WTC11 (cell line): Measurements from ENCODE around the gene RIBC1. TPM values are rescaled to one million over a fixed set of nuclear protein-coding genes. Genes with fewer than 3 reads are reported as not detected.

Source experiments
- ATAC-seq: fragments of 200-7000 bp; cut with Tn5 transposase; 2 replicates; pipeline ENCODE4 v1.10.0; 2021; ENCODE audit warnings: mild to moderate bottlenecking, moderate library complexity
- CTCF ChIA-PET: fragments of 300-600 bp; sonication (Branson Sonifier 250); formaldehyde crosslinking; loops from one replicate; lab custom pipeline; 2021; ENCODE audit warnings: antibody characterized with exemption; lab: Charles Lee
- POLR2A ChIA-PET: fragments of 350-600 bp; sonication (Branson Sonifier 250); formaldehyde crosslinking; loops from one replicate; lab custom pipeline; 2021; ENCODE audit warnings: antibody characterized with exemption; lab: Charles Lee
- DNase-seq: peaks from one replicate; pipeline ENCODE4 v3.0.0; 2021; ENCODE audit warnings: low spot score
- H3K27ac Mint-ChIP-seq: 2 replicates; pipeline ENCODE4 v1.8.0; 2021; ENCODE audit warnings: mixed read lengths
- H3K27me3 Mint-ChIP-seq: 2 replicates; pipeline ENCODE4 v1.8.0; 2021; ENCODE audit warnings: low read depth, mild to moderate bottlenecking, moderate library complexity, mixed read lengths
- H3K36me3 Mint-ChIP-seq: 2 replicates; pipeline ENCODE4 v1.8.0; 2021; ENCODE audit warnings: mixed read lengths
- H3K4me1 Mint-ChIP-seq: 2 replicates; pipeline ENCODE4 v1.8.0; 2022; ENCODE audit warnings: mixed read lengths
- H3K4me3 Mint-ChIP-seq: 2 replicates; pipeline ENCODE4 v1.8.0; 2021; ENCODE audit warnings: mild to moderate bottlenecking, moderate library complexity, mixed read lengths
- H3K9me3 Mint-ChIP-seq: 2 replicates; pipeline ENCODE4 v1.8.0; 2021; ENCODE audit warnings: mixed read lengths
- ATF3 ChIP-seq: sonication (generic); formaldehyde crosslinking; conservative IDR thresholded peaks from 2 replicates; pipeline ENCODE4 v1.8.1; 2022; ENCODE audit warnings: mild to moderate bottlenecking, missing genetic modification reagents
- ETV6 ChIP-seq: sonication (generic); formaldehyde crosslinking; IDR thresholded peaks from 2 replicates; pipeline ENCODE4 v1.8.1; 2022; ENCODE audit warnings: mild to moderate bottlenecking, missing genetic modification reagents
- FOXK1 ChIP-seq: sonication (generic); formaldehyde crosslinking; IDR thresholded peaks from 2 replicates; pipeline ENCODE4 v1.8.0; 2022; ENCODE audit warnings: mild to moderate bottlenecking, moderate library complexity, missing genetic modification reagents
- FOXP4 ChIP-seq: sonication (generic); formaldehyde crosslinking; IDR thresholded peaks from 2 replicates; pipeline ENCODE4 v1.8.0; 2022; ENCODE audit warnings: mild to moderate bottlenecking, missing genetic modification reagents
- IRF2 ChIP-seq: sonication (generic); formaldehyde crosslinking; IDR thresholded peaks from 2 replicates; pipeline ENCODE4 v1.8.0; 2022; ENCODE audit warnings: low read depth, missing genetic modification reagents, borderline replicate concordance
- JUN ChIP-seq: sonication (generic); formaldehyde crosslinking; IDR thresholded peaks from 2 replicates; pipeline ENCODE4 v1.8.0; 2023; ENCODE audit warnings: mild to moderate bottlenecking, missing genetic modification reagents
- MYBL2 ChIP-seq: sonication (generic); formaldehyde crosslinking; IDR thresholded peaks from 2 replicates; pipeline ENCODE4 v1.8.1; 2023; ENCODE audit warnings: mild to moderate bottlenecking, moderate library complexity, missing genetic modification reagents
- PRRX2 ChIP-seq: fragments of 250-450 bp; sonication (Bioruptor Pico); IDR thresholded peaks from 2 replicates; pipeline ENCODE4 v1.8.0; 2021; ENCODE audit warnings: mild to moderate bottlenecking
- RORB ChIP-seq: fragments of 250-450 bp; sonication (Bioruptor Pico); IDR thresholded peaks from 2 replicates; pipeline ENCODE4 v1.9.0; 2021; ENCODE audit warnings: mild to moderate bottlenecking
- TCF7 ChIP-seq: sonication (generic); formaldehyde crosslinking; IDR thresholded peaks from 2 replicates; pipeline ENCODE4 v1.8.0; 2022; ENCODE audit warnings: mild to moderate bottlenecking, low read depth, missing genetic modification reagents, moderate library complexity
- TEAD1 ChIP-seq: sonication (generic); formaldehyde crosslinking; IDR thresholded peaks from 2 replicates; pipeline ENCODE4 v1.8.0; 2022; ENCODE audit warnings: mild to moderate bottlenecking, missing genetic modification reagents
- ZBTB21 ChIP-seq: sonication (generic); formaldehyde crosslinking; IDR thresholded peaks from 2 replicates; pipeline ENCODE4 v1.8.1; 2023; ENCODE audit warnings: mild to moderate bottlenecking, missing genetic modification reagents, borderline replicate concordance
- ZNF121 ChIP-seq: sonication (generic); formaldehyde crosslinking; IDR thresholded peaks from 2 replicates; pipeline ENCODE4 v1.8.0; 2023; ENCODE audit warnings: missing genetic modification reagents
- ZNF232 ChIP-seq: sonication (generic); formaldehyde crosslinking; IDR thresholded peaks from 2 replicates; pipeline ENCODE4 v1.8.0; 2022; ENCODE audit warnings: mild to moderate bottlenecking, missing genetic modification reagents
- ZNF416 ChIP-seq: fragments of 250-450 bp; sonication (Bioruptor Pico); IDR thresholded peaks from 2 replicates; pipeline ENCODE4 v1.9.0; 2021; ENCODE audit warnings: mild to moderate bottlenecking, inconsistent platforms
- ZNF512 ChIP-seq: sonication (generic); formaldehyde crosslinking; IDR thresholded peaks from 2 replicates; pipeline ENCODE4 v1.8.1; 2022; ENCODE audit warnings: missing genetic modification reagents, borderline replicate concordance
- ZNF671 ChIP-seq: fragments of 250-450 bp; sonication (Bioruptor Pico); IDR thresholded peaks from 2 replicates; pipeline ENCODE4 v1.8.0; 2021; ENCODE audit warnings: mild to moderate bottlenecking
- total RNA-seq: library from RNA; stranded (reverse); gene quantifications from 3 replicates; pipeline ENCODE4 v1.2.3, GENCODE V29; 2021
- TF ChIP-seq, protein P1 (sequence below): sonication (generic); formaldehyde crosslinking; IDR thresholded peaks from 2 replicates; pipeline ENCODE4 v1.8.0; 2023; ENCODE audit warnings: mild to moderate bottlenecking, missing genetic modification reagents
- TF ChIP-seq, protein P2 (sequence below): fragments of 250-450 bp; sonication (Bioruptor Pico); IDR thresholded peaks from 2 replicates; pipeline ENCODE4 v1.8.0; 2021; ENCODE audit warnings: mild to moderate bottlenecking
- TF ChIP-seq, protein P3 (sequence below): sonication (generic); formaldehyde crosslinking; IDR thresholded peaks from 2 replicates; pipeline ENCODE4 v1.8.1; 2023; ENCODE audit warnings: mild to moderate bottlenecking, missing genetic modification reagents

RIBC1 gene
- total RNA-seq, 1 experiment from 2014 or later: 1.1 TPM

- no peak overlapping the region for H3K4me3 Mint-ChIP-seq
- no peak for ATAC-seq
- no peaks in the 10 kb centered on the region for H3K4me1 Mint-ChIP-seq
- H3K27me3 Mint-ChIP-seq: peaks cover 16% of the 10 kb centered on the region
- H3K36me3 Mint-ChIP-seq: no peaks in the 10 kb centered on the region
- peaks cover 7% of the 10 kb centered on the region; the same call in 1 of the 2 replicates for H3K9me3 Mint-ChIP-seq
- no peak for DNase-seq
- CTCF ChIA-PET: no interaction called here
- TF ChIP-seq, protein P1, sequence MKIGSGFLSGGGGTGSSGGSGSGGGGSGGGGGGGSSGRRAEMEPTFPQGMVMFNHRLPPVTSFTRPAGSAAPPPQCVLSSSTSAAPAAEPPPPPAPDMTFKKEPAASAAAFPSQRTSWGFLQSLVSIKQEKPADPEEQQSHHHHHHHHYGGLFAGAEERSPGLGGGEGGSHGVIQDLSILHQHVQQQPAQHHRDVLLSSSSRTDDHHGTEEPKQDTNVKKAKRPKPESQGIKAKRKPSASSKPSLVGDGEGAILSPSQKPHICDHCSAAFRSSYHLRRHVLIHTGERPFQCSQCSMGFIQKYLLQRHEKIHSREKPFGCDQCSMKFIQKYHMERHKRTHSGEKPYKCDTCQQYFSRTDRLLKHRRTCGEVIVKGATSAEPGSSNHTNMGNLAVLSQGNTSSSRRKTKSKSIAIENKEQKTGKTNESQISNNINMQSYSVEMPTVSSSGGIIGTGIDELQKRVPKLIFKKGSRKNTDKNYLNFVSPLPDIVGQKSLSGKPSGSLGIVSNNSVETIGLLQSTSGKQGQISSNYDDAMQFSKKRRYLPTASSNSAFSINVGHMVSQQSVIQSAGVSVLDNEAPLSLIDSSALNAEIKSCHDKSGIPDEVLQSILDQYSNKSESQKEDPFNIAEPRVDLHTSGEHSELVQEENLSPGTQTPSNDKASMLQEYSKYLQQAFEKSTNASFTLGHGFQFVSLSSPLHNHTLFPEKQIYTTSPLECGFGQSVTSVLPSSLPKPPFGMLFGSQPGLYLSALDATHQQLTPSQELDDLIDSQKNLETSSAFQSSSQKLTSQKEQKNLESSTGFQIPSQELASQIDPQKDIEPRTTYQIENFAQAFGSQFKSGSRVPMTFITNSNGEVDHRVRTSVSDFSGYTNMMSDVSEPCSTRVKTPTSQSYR: no peak
- TF ChIP-seq ZNF512 (CRISPR knock-in tag) (no peak), MYBL2 (CRISPR knock-in tag) (no peak), PRRX2 (CRISPR knock-in tag) (no peak), FOXP4 (CRISPR knock-in tag) (no peak), ATF3 (CRISPR knock-in tag) (no peak), TCF7 (CRISPR knock-in tag) (no peak), ZNF232 (CRISPR knock-in tag) (no peak), ZBTB21 (no peak), JUN (CRISPR knock-in tag) (no peak), FOXK1 (CRISPR knock-in tag) (no peak), ETV6 (no peak), IRF2 (CRISPR knock-in tag) (no peak), ZNF671 (no peak), ZNF416 (CRISPR knock-in tag) (no peak), TEAD1 (CRISPR knock-in tag) (no peak), ZNF121 (CRISPR knock-in tag) (no peak), RORB (no peak)
- TF ChIP-seq, protein P2, sequence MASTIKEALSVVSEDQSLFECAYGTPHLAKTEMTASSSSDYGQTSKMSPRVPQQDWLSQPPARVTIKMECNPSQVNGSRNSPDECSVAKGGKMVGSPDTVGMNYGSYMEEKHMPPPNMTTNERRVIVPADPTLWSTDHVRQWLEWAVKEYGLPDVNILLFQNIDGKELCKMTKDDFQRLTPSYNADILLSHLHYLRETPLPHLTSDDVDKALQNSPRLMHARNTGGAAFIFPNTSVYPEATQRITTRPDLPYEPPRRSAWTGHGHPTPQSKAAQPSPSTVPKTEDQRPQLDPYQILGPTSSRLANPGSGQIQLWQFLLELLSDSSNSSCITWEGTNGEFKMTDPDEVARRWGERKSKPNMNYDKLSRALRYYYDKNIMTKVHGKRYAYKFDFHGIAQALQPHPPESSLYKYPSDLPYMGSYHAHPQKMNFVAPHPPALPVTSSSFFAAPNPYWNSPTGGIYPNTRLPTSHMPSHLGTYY: no peak
- TF ChIP-seq, protein P3, sequence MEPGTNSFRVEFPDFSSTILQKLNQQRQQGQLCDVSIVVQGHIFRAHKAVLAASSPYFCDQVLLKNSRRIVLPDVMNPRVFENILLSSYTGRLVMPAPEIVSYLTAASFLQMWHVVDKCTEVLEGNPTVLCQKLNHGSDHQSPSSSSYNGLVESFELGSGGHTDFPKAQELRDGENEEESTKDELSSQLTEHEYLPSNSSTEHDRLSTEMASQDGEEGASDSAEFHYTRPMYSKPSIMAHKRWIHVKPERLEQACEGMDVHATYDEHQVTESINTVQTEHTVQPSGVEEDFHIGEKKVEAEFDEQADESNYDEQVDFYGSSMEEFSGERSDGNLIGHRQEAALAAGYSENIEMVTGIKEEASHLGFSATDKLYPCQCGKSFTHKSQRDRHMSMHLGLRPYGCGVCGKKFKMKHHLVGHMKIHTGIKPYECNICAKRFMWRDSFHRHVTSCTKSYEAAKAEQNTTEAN: no peak
- H3K27ac Mint-ChIP-seq: no peak overlapping the region
- POLR2A ChIA-PET: no interaction called here
Observed at GRCh38 chrX:53474707-53475106, 52.0 kb downstream of the RIBC1 start.
